SU-DHL-6 (cell line): ENCODE data around the gene FOXS1.

ENCODE experiments used
- H2AFZ ChIP-seq: fragments of 200-600 bp; sonication (generic); 2 replicates; pipeline ENCODE4 v1.6.1; 2014; ENCODE audit warnings: low read depth, mild to moderate bottlenecking, moderate library complexity, mixed read lengths, antibody characterized with exemption, low read length; ENCODE audit not compliant: severe bottlenecking
- H3F3A ChIP-seq: fragments of 200-600 bp; shearing (Covaris generic); 2 replicates; pipeline ENCODE4 v1.6.0; 2016; ENCODE audit warnings: antibody characterized with exemption, mild to moderate bottlenecking; ENCODE audit not compliant: insufficient read depth
- H3K27ac ChIP-seq: fragments of 200-600 bp; sonication (generic); 2 replicates; pipeline ENCODE4 v1.5.1; 2016; ENCODE audit warnings: low read depth, mild to moderate bottlenecking, low read length, moderate library complexity, mixed read lengths
- H3K27me3 ChIP-seq: fragments of 200-600 bp; sonication (generic), shearing (Covaris generic); 2 replicates; pipeline ENCODE4 v1.6.0; 2014; ENCODE audit warnings: mild to moderate bottlenecking, low read length
- H3K36me3 ChIP-seq: fragments of 200-600 bp; sonication (generic); 2 replicates; pipeline ENCODE4 v1.6.1; 2014; ENCODE audit warnings: mild to moderate bottlenecking, low read length, mixed read lengths
- H3K4me2 ChIP-seq: fragments of 300-600, 200-600 bp; shearing (Covaris generic), sonication (generic); 2 replicates; pipeline ENCODE4 v1.6.0; 2014; ENCODE audit warnings: low read length, low read depth, mild to moderate bottlenecking; ENCODE audit not compliant: poor library complexity, severe bottlenecking
- H3K4me3 ChIP-seq: fragments of 200-600 bp; sonication (generic); 2 replicates; pipeline ENCODE4 v1.5.1; 2014; ENCODE audit warnings: antibody characterized with exemption, low read length, mild to moderate bottlenecking, mixed read lengths; ENCODE audit not compliant: insufficient read depth, poor library complexity, severe bottlenecking
- H3K79me2 ChIP-seq: fragments of 200-600 bp; sonication (generic); 2 replicates; pipeline ENCODE4 v1.6.1; 2014; ENCODE audit warnings: mild to moderate bottlenecking, low read length, moderate library complexity; ENCODE audit not compliant: insufficient read depth
- H3K9ac ChIP-seq: fragments of 200-600 bp; sonication (generic); 2 replicates; pipeline ENCODE4 v1.7.0; 2014; ENCODE audit warnings: mild to moderate bottlenecking, low read length
- H3K9me2 ChIP-seq: fragments of 200-600 bp; sonication (generic); replicated peaks from 2 replicates; pipeline ENCODE4 v1.6.1; 2014; ENCODE audit warnings: low read length; ENCODE audit not compliant: insufficient read depth
- H3K9me3 ChIP-seq: fragments of 200-600 bp; sonication (generic); 2 replicates; pipeline ENCODE4 v1.6.1; 2014; ENCODE audit warnings: low read length, mixed read lengths; ENCODE audit not compliant: insufficient read depth
- H4K20me1 ChIP-seq: fragments of 200-600 bp; sonication (generic); 2 replicates; pipeline ENCODE4 v1.6.1; 2014; ENCODE audit warnings: low read depth, mild to moderate bottlenecking, antibody characterized with exemption, low read length, moderate library complexity, mixed read lengths
- EZH2phosphoT487 ChIP-seq: fragments of 200-600 bp; sonication (generic), shearing (Covaris generic); conservative IDR thresholded peaks from 2 replicates; pipeline ENCODE4 v1.6.1; 2018; ENCODE audit warnings: mild to moderate bottlenecking, antibody characterized with exemption, low read length, moderate library complexity, mixed read lengths
- TF ChIP-seq, protein P1 (sequence below): fragments of 200-600 bp; sonication (generic); IDR thresholded peaks from one replicate; pipeline ENCODE4 v1.5.1; 2017; ENCODE audit warnings: antibody characterized with exemption, mild to moderate bottlenecking, low read length, moderate library complexity; ENCODE audit not compliant: insufficient read depth, poor library complexity, severe bottlenecking

FOXS1 gene

DNA sequence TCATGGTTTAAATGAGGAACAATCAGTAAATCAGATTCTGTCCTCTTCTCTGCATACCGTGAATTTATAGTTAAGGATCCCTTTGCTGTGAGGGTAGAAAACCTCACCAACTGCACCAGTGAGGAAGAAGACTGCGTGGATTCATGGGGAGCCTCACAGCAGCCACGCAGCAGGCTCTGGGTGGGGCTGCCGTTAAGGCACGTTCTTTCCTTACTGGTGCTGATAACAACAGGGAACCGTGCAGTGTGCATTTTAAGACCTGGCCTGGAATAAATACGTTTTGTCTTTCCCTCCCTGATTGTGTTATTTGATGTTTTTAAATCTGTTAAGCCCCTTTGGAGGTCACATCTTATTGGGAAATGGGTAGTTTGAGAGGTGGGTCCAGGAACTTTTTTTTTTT is 43.9 kb downstream of the FOXS1 start:
- no peaks in the 10 kb centered on the region for H3K9me3 ChIP-seq
- peaks cover 47% of the 10 kb centered on the region for H3K36me3 ChIP-seq
- no peaks in the 10 kb centered on the region for H3K27me3 ChIP-seq

DNA sequence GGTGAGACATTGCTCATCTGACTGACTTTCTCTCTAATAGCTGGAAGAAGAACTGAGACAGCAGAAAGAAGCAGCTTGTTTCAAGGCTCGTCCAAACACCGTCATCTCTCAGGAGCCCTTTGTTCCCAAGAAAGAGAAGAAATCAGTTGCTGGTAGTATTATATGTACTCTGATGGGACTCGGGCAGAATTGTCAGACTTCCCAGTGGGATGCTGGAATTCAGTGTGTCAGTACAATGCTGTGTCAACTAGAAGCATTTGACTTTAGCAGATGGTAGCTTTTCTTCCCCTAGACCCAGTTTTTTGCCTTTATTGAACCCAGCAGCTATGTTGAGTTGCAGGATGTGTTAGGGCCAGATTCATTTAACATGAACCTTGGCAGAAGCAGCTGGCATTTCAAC is 48.0 kb downstream of the FOXS1 start:
- Histone ChIP-seq H3K79me2 (no peaks in the 10 kb centered on the region), H3K9ac (no peak overlapping the region), H3K4me2 (no peak overlapping the region), H3K9me2 (no peaks in the 10 kb centered on the region), H3K4me3 (no peak overlapping the region), H3K36me3 (peaks cover 75% of the 10 kb centered on the region), H3K27ac (no peak overlapping the region), H2AFZ (no peak overlapping the region), H4K20me1 (peaks cover 8% of the 10 kb centered on the region), H3K9me3 (no peaks in the 10 kb centered on the region), H3F3A (0 out of 2 replicates have a peak, but pooled peaks cover 7% of the 10 kb centered on the region), H3K27me3 (no peaks in the 10 kb centered on the region)
- TF ChIP-seq, protein P1, sequence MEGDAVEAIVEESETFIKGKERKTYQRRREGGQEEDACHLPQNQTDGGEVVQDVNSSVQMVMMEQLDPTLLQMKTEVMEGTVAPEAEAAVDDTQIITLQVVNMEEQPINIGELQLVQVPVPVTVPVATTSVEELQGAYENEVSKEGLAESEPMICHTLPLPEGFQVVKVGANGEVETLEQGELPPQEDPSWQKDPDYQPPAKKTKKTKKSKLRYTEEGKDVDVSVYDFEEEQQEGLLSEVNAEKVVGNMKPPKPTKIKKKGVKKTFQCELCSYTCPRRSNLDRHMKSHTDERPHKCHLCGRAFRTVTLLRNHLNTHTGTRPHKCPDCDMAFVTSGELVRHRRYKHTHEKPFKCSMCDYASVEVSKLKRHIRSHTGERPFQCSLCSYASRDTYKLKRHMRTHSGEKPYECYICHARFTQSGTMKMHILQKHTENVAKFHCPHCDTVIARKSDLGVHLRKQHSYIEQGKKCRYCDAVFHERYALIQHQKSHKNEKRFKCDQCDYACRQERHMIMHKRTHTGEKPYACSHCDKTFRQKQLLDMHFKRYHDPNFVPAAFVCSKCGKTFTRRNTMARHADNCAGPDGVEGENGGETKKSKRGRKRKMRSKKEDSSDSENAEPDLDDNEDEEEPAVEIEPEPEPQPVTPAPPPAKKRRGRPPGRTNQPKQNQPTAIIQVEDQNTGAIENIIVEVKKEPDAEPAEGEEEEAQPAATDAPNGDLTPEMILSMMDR = no peak
- TF ChIP-seq EZH2phosphoT487 = no peak

More for the DNA sequence above, 43.9 kb downstream of the FOXS1 start:
- Histone ChIP-seq H3K27ac (no peak overlapping the region), H3K79me2 (no peaks in the 10 kb centered on the region), H3K9me2 (no peaks in the 10 kb centered on the region), H3K4me2 (no peak overlapping the region), H3K4me3 (no peak overlapping the region), H4K20me1 (peaks cover under 1% of the 10 kb centered on the region; the same call in 1 of the 2 replicates), H2AFZ (no peak overlapping the region), H3F3A (peaks cover 19% of the 10 kb centered on the region; the same call in 1 of the 2 replicates), H3K9ac (no peak overlapping the region)
- TF ChIP-seq, protein P1 = no peak
